GM19043 (cell line): Measurements from ENCODE around the gene ISCU.
A peak's percentile ranks its signal among the peaks of the same experiment; 100 is the strongest.

ENCODE experiments used
- ATAC-seq: cut with Tn5 transposase; IDR thresholded peaks from one replicate; pipeline ENCODE4 v1.9.1; 2021; ENCODE audit warnings: low read depth; ENCODE audit not compliant: unreplicated experiment

Gene ISCU

DNA sequence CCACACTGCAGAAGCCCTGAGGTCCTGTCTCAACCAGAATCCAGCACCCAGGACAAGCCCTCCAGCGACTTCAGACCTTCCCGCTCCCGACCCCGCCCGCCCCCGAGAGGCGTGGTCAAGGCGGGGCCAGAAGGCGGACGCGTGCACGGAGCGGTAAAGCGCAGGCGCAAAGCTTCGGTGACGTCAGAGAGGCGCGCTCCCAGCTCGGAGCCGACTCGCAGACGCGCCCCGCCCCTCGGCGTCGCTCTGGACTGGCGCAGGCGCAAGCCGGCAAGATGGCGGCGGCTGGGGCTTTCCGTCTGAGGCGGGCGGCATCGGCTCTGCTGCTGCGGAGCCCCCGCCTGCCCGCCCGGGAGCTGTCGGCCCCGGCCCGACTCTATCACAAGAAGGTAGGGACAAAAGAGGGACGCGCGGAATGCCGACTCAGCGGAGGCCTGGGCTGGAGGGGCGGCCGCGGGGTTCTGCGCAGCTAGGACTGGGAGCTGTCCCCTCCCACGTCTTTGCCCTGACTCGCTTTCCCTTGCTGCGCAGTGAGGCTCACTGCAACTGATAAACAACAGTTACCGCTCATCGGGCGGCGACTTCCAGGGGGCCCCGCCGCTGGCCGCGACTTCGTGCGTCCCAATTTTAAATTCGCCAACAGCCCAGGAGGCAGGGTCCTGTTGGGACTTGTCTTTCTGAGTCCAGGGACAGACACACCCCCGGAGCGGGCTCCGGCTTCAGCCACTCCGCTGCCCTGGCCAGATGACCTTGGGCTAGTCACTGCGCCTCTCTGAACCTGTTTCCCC lies at the start of gene ISCU:
Gene ISCU (plus strand): TSS at position 249 of the 788 bp plus-strand sequence. CDS start 27 bp downstream, at position 276.
- peak; percentile 48 for ATAC-seq

GRCh38 chr12:108514468-108514972 lies 47.9 kb upstream of the ISCU start:
- ATAC-seq, result peak; percentile 3

GRCh38 chr12:108514973-108515814 lies 47.2 kb upstream of the ISCU start, which contains the start of gene FICD:
TSS of gene FICD (plus strand) at chr12:108515277. CDS start at chr12:108516973, 1,696 bp downstream.
- ATAC-seq, result peak; percentile 85

GRCh38 chr12:108515916-108516315 lies 46.5 kb upstream of the ISCU start:
- no peak for ATAC-seq

DNA sequence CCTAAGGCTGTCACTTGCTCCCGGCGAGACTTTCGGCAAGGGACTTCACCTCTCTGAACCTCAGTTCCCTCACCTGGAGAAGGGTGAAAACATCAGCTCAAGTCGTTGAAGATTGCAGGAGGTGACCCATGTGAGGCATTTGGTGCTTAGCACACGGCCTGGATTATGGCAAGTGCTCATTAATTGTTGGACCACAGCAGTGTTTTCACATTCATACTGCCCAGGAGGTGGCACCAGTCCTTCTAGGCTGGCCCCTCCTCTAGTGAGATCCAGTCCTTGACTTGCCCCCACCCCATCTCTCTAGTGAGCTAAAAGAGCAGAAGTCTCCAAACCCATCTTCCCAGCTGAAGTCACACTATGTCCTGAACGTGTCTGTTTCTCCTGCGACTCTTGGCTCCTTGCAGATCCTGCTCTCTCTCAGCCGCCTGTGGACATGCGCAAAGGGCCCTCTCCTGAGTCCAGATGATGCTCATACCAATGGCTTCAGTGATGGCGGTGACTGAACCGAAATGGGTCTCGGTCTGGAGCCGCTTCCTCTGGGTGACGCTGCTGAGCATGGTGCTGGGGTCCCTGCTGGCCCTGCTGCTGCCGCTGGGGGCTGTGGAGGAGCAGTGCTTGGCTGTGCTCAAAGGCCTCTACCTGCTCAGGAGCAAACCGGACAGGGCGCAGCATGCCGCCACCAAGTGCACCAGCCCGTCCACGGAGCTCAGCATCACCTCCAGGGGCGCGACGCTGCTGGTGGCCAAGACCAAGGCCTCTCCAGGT lies 45.7 kb upstream of the ISCU start:
- no peak for ATAC-seq

- ATAC-seq, result no peak
These were observed 44.9 kb upstream of the ISCU start for GRCh38 chr12:108517288-108518100.

DNA sequence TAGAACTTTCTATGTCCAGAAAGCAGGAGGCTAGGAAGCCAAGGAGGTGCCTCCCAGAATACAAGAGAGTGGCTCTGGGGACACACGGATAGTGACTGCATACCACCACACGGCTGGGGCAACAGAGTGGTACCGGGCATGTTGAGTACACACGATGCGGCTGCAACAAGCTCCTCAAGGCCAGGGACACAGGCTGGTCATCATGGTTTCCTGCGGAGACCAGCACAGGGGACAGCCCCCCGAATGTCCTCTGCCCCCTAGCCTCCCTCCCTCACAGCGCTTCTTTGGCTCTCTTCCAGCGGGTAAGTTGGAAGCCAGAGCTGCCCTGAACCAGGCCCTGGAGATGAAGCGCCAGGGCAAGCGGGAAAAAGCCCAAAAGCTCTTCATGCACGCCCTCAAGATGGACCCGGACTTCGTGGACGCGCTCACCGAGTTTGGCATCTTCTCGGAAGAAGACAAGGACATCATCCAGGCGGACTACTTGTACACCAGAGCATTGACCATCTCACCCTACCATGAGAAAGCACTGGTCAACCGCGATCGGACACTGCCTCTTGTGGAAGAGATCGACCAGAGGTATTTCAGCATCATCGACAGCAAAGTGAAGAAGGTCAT lies 44.2 kb upstream of the ISCU start:
- ATAC-seq, result no peak

GRCh38 chr12:108518716-108519496 lies 43.5 kb upstream of the ISCU start:
- ATAC-seq, result no peak

DNA sequence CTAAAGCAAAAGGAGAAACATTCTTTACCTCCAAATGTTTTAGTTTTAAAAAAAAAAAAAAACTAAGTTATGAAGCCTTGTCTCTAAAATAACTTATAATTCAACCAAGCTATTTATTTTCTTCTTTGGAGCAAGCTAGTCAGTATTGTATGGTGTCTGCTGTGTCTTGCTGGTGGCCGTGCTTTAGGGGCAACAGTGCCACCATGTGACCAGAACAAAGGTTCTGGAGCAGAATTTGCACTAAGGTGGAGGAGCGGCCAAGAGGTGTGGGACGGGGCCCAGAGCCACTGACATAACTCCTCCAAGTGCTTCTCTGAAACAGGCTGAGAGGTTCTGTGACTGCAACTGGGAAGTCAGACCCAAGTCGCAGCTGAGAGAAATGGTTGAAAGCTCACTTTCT lies 42.8 kb upstream of the ISCU start:
- no peak for ATAC-seq

- ATAC-seq, result no peak
These were observed 39.0 kb upstream of the ISCU start for GRCh38 chr12:108523365-108523764.

DNA sequence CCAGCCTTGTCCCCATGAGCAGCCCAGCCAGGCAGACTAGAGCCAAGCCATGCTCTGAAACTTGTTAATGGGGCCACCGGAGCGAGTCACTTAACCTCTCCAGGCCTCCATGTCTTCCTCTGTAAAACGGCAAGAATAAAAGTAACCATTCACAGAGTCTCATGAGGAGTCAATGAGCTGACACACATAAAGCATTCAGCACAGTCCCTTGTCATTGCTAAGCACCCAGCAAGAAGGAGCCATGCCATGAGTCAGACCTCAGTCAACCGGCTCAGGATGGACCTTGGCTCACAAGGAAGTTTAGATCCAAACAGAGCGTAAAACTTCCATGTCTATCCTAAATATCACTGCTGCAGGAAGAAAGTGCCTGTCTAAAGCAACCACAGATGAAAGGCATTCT lies 36.7 kb upstream of the ISCU start:
- no peak for ATAC-seq

DNA sequence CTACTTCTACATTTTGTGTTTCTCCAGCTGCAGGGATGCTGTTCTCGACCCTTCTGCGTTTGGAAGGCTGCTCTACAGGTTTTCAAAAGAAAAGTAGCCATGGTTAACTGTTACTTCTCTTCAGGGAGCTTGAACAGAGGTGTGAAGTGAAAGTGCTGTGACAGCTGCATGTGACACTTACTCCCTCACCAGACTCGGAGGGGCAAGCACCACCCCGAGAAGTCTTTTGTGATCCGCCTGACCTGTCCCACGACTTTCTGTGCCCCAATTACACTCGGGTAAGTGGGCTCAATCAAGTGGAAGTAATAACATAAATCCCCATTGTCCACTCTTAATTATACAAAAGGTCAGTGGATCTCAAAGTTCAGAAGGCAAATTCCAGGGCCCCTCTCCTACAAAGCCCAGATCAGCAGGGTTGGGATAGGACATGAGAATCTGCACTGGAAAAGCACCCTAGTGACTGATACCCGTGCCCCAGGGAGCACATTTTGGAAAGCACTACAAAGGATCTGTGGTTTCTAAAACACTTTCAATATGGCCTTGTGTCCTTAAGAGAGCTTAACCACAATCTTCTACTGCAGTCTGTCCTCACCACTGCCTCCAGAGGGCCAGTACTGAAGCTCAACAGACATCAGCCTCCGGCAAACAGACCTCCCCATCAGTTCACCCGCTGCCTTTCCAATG lies 35.8 kb upstream of the ISCU start:
- no peak for ATAC-seq

DNA sequence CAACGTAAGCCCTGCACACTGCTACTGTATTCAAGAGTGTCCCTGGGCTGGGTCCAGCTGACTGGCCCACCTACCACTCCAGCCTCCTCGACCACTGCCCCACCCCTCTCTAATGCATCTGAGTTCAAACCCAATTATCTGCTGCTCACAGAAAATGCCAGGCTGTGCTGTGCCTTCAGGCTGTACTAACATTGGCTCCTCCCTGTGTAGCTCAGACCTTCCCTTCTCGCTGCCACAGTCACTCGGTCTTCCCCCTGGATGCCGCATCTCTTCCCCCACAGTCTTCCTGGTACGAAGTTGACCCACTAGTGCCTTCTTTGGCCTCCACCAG lies 35.3 kb upstream of the ISCU start:
- no peak for ATAC-seq

DNA sequence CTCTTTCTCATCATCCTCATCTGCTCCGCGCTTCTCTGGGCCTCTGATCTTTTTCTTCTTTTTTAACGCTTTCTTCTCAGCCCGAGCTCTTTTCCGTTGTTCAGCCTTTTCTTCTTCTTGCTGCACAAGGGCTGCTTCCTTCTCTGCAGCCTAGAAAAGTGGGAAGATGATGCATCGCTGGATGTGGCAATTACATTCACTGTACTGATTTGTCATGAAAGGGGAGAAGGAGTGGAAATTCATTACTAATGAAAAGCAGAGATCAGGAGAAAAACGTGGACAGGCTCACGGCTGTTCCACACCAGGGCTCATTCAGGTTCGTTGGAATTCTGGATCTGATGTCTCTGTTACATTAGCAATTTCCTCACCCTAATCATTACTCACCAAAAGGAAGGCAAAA lies 32.2 kb upstream of the ISCU start:
- ATAC-seq, result no peak

DNA sequence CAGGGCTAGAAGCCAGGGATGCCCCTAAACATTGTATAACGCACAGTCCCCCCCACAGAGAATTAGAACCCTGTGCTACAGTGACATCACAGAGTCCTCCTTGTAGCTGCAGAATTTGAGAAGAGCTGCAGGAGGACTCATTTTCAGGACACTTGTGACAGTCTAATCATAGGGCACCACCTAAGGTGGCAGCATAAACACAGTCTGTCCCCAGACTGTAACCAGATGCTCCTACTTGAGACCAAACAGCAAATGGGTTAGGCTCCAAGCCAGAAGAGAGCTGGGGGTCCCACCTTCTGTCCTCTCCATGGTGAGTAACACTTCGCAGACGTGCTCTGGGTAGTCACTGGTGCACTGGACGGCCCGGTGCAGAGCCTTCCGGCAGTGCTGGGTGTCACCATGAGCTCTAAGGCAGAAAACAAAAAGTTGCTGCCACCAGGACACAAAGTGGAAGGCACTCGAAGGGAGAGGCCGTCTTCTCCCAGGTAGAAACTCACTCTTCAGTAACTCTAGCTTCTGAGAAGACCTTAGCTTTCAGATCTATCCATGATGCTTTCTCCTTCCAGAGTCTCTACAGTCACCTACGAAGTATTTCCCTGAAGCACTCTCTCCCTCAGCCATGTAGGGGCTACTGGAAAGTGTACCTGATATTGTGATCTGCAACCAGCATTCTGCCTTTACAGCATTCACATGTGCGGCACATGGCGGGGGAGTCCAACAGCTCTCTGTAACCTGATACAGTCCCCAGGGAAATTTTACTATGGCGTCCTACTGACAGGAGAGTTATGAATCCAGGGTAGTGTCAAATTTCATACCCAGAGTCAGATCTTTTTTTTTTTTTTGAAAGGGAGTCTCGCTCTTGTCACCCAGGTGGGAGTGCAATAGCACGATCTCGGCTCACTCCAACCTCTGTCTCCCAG lies 30.2 kb upstream of the ISCU start:
- no peak for ATAC-seq

DNA sequence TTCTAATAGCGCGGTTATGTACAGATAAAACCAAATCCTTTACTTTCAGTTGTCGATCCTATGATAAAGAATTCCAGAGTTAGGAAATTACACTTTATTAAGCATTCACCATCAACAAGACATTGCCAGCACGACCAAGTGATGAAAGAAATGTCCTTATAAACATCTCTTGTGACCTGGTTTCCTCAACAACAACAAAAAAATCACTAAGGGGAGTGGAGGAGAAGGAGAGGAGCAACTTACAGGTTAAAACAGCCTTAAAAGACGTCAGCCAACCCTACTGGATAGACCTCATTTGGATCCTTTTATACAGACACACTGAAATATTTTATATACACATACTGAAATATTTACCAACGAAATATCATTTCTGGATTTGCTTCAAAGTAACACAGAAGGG lies 24.2 kb upstream of the ISCU start:
- no peak for ATAC-seq

GRCh38 chr12:108538616-108539195 lies 23.7 kb upstream of the ISCU start:
- no peak for ATAC-seq
